NB4 (cell line): ENCODE data around the gene HOMER2.

Experiments
- CTCF ChIP-seq: IDR thresholded peaks from one replicate; pipeline ENCODE4 v1.5.1; 2012; ENCODE audit warnings: low read depth, low read length
- POLR2A ChIP-seq: IDR thresholded peaks from 2 replicates; pipeline ENCODE4 v1.6.1; 2011; ENCODE audit warnings: mild to moderate bottlenecking; ENCODE audit not compliant: insufficient read length; ENCODE audit errors: extremely low read depth

GRCh38 chr15:82952158-82953081 lies at the start of gene HOMER2:
- TF ChIP-seq CTCF (no peak), POLR2A (no peak)
